ENCODE data around the gene CDKN1B.

DNA sequence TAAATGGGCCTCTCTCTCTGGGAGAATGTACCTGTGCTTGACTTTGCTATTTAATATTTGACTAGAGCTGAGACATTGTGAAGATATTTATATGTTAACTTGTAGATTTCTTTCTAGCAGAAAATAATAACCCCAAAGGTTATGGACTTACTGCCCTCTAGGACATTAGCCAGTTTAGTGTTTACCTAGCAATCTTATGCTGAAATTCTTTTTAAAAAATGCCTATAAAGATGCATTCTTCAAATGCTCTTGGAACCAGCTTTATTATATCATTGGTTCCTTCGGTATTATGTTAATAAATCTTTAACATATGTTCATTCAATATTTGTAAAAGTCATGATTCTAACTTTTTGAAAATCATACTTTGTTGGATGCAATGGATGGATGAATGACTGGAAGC, 49.2 kb upstream of the CDKN1B start:
- TF ChIP-seq, protein P1, sequence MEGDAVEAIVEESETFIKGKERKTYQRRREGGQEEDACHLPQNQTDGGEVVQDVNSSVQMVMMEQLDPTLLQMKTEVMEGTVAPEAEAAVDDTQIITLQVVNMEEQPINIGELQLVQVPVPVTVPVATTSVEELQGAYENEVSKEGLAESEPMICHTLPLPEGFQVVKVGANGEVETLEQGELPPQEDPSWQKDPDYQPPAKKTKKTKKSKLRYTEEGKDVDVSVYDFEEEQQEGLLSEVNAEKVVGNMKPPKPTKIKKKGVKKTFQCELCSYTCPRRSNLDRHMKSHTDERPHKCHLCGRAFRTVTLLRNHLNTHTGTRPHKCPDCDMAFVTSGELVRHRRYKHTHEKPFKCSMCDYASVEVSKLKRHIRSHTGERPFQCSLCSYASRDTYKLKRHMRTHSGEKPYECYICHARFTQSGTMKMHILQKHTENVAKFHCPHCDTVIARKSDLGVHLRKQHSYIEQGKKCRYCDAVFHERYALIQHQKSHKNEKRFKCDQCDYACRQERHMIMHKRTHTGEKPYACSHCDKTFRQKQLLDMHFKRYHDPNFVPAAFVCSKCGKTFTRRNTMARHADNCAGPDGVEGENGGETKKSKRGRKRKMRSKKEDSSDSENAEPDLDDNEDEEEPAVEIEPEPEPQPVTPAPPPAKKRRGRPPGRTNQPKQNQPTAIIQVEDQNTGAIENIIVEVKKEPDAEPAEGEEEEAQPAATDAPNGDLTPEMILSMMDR (IDR thresholded peaks at IDR 0.05) = no peak
- no peak for TF ChIP-seq POLR2A (IDR thresholded peaks at IDR 0.05)

Data from heart left ventricle (tissue), 13 donors.